Urinary bladder (tissue), 4 donors: ENCODE results near the gene SLC1A4. TPM values are rescaled to one million over a fixed set of nuclear protein-coding genes. Genes with fewer than 3 reads are reported as not detected.
"Not testable (repeated sequence)": the region's sequence is repeated elsewhere in the genome, so short reads cannot be mapped to it uniquely, and the experiment has no call there.

ENCODE experiments used
- DNase-seq: peaks from one replicate; pipeline ENCODE4 v3.0.0-alpha.2; 2015; ENCODE audit errors: extremely low spot score
- H3K27ac ChIP-seq: one replicate; pipeline ENCODE4 v1.5.1; 2013; ENCODE audit warnings: low read depth, mild to moderate bottlenecking, moderate library complexity
- H3K36me3 ChIP-seq: one replicate; pipeline ENCODE4 v1.6.1; 2013; ENCODE audit warnings: mild to moderate bottlenecking, moderate library complexity; ENCODE audit not compliant: insufficient read depth
- H3K4me1 ChIP-seq: one replicate; pipeline ENCODE4 v1.6.1; 2013; ENCODE audit warnings: mild to moderate bottlenecking, moderate library complexity; ENCODE audit not compliant: insufficient read depth
- H3K4me3 ChIP-seq: one replicate; pipeline ENCODE4 v1.5.1; 2013; ENCODE audit warnings: low read depth, low read length
- WGBS: extraction: QIAGEN DNeasy Blood & Tissue Kit; methylation state at CpG from one replicate; pipeline ENCODE4 v1.1.7; 2013; 5-methylcytosine and 5-hydroxymethylcytosine counted together
- polyA plus RNA-seq: library from polyadenylated mRNA; stranded (reverse); fragments of 200-250 nt; gene quantifications from one replicate; pipeline ENCODE4 v1.2.3, GENCODE V29; 2013
- total RNA-seq: library from RNA; depleted of rRNA; stranded (reverse); fragments of >200 nt; gene quantifications from one replicate; pipeline ENCODE4 v1.2.3, GENCODE V29; 2014
- donor health status: healthy with polysubstance abuse.
- donor health status: healthy.

Gene SLC1A4
- total and polyA plus RNA-seq, 2 donors = 4.8 to 13.5 TPM

GRCh38 chr2:64990876-64991275, 1.7 kb downstream of the SLC1A4 start:
- Histone ChIP-seq H3K36me3 (no peaks in the 10 kb centered on the region), H3K27ac (no peak overlapping the region), H3K4me1 (peaks cover 4% of the 10 kb centered on the region), H3K4me3 (no peak overlapping the region)
- WGBS = 94% methylated on average over 1 of the region's 1 CpG
- no peak for DNase-seq

DNA sequence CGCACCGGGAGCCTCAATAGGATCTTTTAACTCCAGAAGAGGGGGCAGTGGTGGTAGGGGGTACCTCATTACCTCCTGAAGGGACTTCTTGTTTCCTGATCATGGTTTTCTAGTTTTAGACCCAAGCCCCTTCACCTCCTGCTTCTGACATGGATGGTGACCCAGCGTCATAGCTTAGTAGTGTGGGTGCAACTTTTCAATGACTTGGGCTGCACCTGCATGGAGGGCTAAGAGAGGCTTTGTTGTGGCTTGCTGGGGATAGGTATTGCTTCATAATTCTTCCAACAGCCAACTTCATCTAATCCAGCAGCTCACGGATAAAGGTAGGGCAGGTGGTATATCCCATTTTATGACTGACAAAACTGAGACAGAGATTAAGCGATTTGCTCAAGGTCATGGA, 3.0 kb downstream of the SLC1A4 start:
- H3K27ac ChIP-seq = no peak overlapping the region
- peaks cover 4% of the 10 kb centered on the region for H3K4me1 ChIP-seq
- no peak overlapping the region for H3K4me3 ChIP-seq
- no peak for DNase-seq
- H3K36me3 ChIP-seq = no peaks in the 10 kb centered on the region
- 96% methylated on average over 5 of the region's 5 CpGs for WGBS

- 91% methylated on average over 4 of the region's 4 CpGs for WGBS
- Histone ChIP-seq H3K4me3 (no peak overlapping the region), H3K27ac (no peak overlapping the region), H3K4me1 (peaks cover 4% of the 10 kb centered on the region), H3K36me3 (no peaks in the 10 kb centered on the region)
- no peak for DNase-seq
Observed at GRCh38 chr2:64992990-64993389, 3.8 kb downstream of the SLC1A4 start.

- H3K36me3 ChIP-seq = no peaks in the 10 kb centered on the region
- DNase-seq = no peak
- no peak overlapping the region for H3K4me3 ChIP-seq
- H3K4me1 ChIP-seq = no peaks in the 10 kb centered on the region
- WGBS = 93% methylated on average over 3 of the region's 3 CpGs
- no peak overlapping the region for H3K27ac ChIP-seq
Observed at GRCh38 chr2:64995041-64995440, 5.8 kb downstream of the SLC1A4 start.

GRCh38 chr2:64996871-64997307, 7.7 kb downstream of the SLC1A4 start:
- no peak for DNase-seq
- no peaks in the 10 kb centered on the region for H3K36me3 ChIP-seq
- H3K4me3 ChIP-seq = no peak overlapping the region
- no peaks in the 10 kb centered on the region for H3K4me1 ChIP-seq
- WGBS = 50% methylated on average over 3 of the region's 3 CpGs
- H3K27ac ChIP-seq = no peak overlapping the region

DNA sequence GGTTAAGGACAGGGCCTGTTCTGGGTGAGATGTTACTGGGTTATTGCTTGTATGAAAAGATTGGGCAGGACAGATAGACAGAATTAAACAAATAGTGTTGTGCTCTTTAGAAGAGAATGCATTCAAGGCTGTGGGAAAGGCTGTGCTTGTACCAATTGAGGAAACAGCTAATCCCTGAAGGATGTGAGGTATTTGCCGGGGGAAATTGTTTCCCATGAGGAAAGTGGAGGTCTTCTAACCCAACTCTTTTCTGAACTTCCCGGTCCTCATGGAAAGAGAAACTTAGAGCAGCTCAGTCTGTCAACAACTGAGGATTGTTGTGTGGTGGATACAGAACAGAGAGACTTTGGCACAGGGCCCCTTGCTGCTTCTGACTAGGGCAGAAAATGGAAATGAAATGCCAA, 9.5 kb downstream of the SLC1A4 start:
- no peak overlapping the region for H3K4me3 ChIP-seq

DNA sequence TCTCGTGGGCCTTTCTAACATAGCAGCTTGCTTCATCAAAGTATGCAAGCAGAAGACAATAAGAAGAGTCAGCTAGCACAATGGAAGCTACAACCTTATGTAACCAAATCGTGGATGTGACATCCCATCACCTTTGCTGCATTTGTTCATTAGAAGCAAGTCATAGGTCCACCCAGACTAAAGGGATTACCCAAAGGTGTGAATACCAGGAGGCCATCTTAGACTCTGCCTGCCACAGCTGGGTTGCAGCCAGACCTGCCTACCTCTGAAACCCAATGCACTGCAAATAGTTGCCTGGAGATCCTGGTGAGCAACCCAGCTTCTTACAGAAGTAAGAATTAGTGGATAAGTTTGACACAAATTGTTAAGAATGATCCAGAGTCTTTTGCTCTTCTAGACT, 10.6 kb downstream of the SLC1A4 start:
- 87% methylated on average over 2 of the region's 2 CpGs for WGBS
- no peak overlapping the region for H3K27ac ChIP-seq
- H3K36me3 ChIP-seq = no peaks in the 10 kb centered on the region
- no peak overlapping the region for H3K4me3 ChIP-seq
- H3K4me1 ChIP-seq = no peaks in the 10 kb centered on the region
- no peak for DNase-seq

More for the DNA sequence above, 9.5 kb downstream of the SLC1A4 start:
- H3K27ac ChIP-seq = no peak overlapping the region
- no peaks in the 10 kb centered on the region for H3K36me3 ChIP-seq
- DNase-seq = no peak
- WGBS = 30% methylated on average over 2 of the region's 2 CpGs
- no peaks in the 10 kb centered on the region for H3K4me1 ChIP-seq

GRCh38 chr2:65000644-65001043, 11.4 kb downstream of the SLC1A4 start:
- DNase-seq = no peak
- WGBS = 80% methylated on average over 3 of the region's 3 CpGs
- no peak overlapping the region for H3K4me3 ChIP-seq
- H3K36me3 ChIP-seq = no peaks in the 10 kb centered on the region
- H3K27ac ChIP-seq = no peak overlapping the region
- no peaks in the 10 kb centered on the region for H3K4me1 ChIP-seq

GRCh38 chr2:65003037-65003436, 13.8 kb downstream of the SLC1A4 start:
- 85% methylated on average over 3 of the region's 3 CpGs for WGBS
- Histone ChIP-seq H3K27ac (no peak overlapping the region), H3K36me3 (no peaks in the 10 kb centered on the region), H3K4me3 (no peak overlapping the region), H3K4me1 (no peaks in the 10 kb centered on the region)
- no peak for DNase-seq

DNA sequence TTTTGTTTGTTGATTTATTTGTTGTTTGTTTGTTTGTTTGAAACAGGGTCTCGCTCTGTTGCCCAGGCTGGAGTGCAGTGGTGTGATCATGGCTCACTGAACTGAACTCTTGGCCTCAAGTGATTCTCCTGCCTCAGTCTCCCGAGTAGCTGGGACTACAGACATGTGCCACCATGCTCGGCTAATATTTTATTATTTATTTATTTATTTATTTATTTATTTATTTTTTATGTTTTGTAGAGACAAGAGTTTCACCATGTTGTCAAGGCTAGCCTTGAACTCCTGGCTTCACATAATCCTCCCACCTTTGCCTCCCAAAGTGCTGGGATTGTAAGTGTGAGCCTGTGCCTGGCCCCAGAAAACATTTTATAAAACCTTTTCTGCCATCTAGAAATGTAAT, 15.0 kb downstream of the SLC1A4 start:
- not testable (repeated sequence) for H3K36me3 ChIP-seq, DNase-seq, H3K4me1 ChIP-seq, H3K27ac ChIP-seq, H3K4me3 ChIP-seq
- 97% methylated on average over 3 of the region's 3 CpGs for WGBS

DNA sequence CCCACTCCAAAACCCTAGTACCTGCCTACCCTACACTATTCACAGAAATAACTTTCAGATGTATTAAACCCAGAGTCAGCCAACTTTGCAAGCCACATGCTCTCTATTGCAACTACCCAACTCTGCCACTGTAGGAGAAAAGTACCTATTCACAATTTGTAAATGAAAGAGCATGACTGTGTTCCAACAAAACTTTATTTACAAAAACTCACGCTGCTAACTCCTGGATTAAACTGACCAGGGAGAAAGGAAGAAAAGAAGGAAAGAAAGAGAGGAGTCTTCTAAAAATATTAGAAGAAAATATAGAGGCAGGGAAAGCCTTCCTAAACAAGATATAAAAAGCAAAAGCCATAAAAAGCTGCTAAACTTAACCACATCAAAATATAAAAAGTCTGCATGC, 24.6 kb downstream of the SLC1A4 start:
- 70% methylated on average over 1 of the region's 1 CpG for WGBS
- H3K36me3 ChIP-seq = no peaks in the 10 kb centered on the region

DNA sequence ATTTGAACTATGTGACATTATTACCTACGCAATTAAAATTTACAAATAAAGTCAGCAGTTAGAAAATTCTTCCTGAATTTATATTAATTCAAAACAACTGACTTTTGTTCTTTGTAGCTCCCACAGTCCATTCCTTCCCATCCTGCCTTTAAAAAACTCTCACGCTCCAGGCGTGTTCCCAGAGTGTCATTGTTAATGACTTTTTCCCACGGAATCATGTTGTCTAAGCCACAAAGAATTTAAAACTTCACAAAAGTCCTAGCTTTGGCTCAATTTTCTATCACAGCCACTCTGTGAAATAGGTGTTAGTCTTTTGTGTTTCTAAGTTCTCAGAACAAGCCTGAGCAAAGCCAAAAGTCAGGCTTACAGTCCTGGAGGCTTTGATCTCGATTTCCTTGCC, 26.5 kb downstream of the SLC1A4 start:
- Histone ChIP-seq H3K27ac (no peak overlapping the region), H3K36me3 (no peaks in the 10 kb centered on the region), H3K4me3 (no peak overlapping the region), H3K4me1 (no peaks in the 10 kb centered on the region)
- no peak for DNase-seq
- WGBS = 85% methylated on average over 5 of the region's 5 CpGs

More for the DNA sequence above, 24.6 kb downstream of the SLC1A4 start:
- H3K4me3 ChIP-seq = no peak overlapping the region
- DNase-seq = no peak
- H3K4me1 ChIP-seq = no peaks in the 10 kb centered on the region
- no peak overlapping the region for H3K27ac ChIP-seq

DNA sequence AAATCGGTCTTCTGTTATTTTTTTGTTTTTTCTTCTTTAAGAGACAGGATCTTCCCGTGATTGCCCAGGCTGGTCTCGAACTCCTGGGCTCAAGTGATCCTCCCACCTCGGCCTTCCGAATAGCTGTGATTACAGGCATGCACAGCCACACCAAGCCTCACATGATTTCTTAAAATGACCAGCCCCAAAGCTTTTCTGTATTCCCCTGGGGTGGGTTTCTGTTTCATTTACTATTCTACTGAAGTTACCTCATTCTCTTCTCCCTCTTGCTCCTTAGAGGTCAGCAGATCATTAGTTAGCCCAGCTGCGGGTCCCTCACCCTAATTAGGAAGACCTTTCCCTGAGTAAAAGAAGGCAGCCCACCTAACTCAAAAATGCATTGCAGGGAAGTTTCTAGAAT, 27.6 kb downstream of the SLC1A4 start:
- 86% methylated on average over 6 of the region's 6 CpGs for WGBS
- H3K36me3 ChIP-seq = no peaks in the 10 kb centered on the region
- H3K4me1 ChIP-seq = no peaks in the 10 kb centered on the region
- no peak overlapping the region for H3K4me3 ChIP-seq
- no peak for DNase-seq
- no peak overlapping the region for H3K27ac ChIP-seq

GRCh38 chr2:65017335-65017734, 28.1 kb downstream of the SLC1A4 start:
- 71% methylated on average over 4 of the region's 4 CpGs for WGBS
- H3K36me3 ChIP-seq = no peaks in the 10 kb centered on the region
- no peak for DNase-seq
- no peak overlapping the region for H3K27ac ChIP-seq
- H3K4me1 ChIP-seq = no peaks in the 10 kb centered on the region
- H3K4me3 ChIP-seq = no peak overlapping the region

DNA sequence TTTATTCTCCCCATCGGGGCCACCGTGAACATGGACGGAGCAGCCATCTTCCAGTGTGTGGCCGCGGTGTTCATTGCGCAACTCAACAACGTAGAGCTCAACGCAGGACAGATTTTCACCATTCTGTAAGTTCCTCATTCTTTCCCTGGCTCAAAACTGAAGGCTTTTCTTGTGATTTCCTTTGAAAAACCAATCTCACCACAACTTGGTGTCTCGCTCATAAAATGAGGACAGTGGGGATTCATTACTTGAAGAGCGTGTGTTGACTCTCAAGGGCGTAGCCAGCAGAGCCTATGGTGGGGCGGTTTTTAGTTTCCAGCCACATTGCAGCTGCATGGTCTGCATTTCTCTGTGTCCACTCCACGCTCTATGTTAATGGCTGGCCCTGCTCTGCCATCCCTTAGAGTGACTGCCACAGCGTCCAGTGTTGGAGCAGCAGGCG, 29.0 kb downstream of the SLC1A4 start:
- DNase-seq = no peak
- no peaks in the 10 kb centered on the region for H3K4me1 ChIP-seq
- WGBS = 93% methylated on average over 15 of the region's 15 CpGs
- H3K4me3 ChIP-seq = no peak overlapping the region
- H3K36me3 ChIP-seq = no peaks in the 10 kb centered on the region
- H3K27ac ChIP-seq = no peak overlapping the region
